ENCODE results near the gene NECTIN4. TPM values are rescaled to one million over a fixed set of nuclear protein-coding genes. Genes with fewer than 3 reads are reported as not detected.
A peak's percentile ranks its signal among the peaks of the same experiment; 100 is the strongest.

The NECTIN4 gene
- total and polyA plus RNA-seq, 2 of the 13 experiments (the other 11 are each of a cell fraction or from before 2014, with no cell fraction given) = 5.9 to 12.4 TPM

GRCh38 chr1:161082996-161083747 is 6.2 kb downstream of the NECTIN4 start (continued):
- TF ChIP-seq ARID4A (CRISPR knock-in tag; IDR thresholded peaks at IDR 0.05; ENCODE audit: borderline replicate concordance) (0 out of 2 replicates have a peak, but pooled peaks have one; percentile 6), ZFP36L1 (CRISPR knock-in tag; IDR thresholded peaks at IDR 0.05) (no peak), FOXK2 (IDR thresholded peaks at IDR 0.05) (no peak), SAP130 (CRISPR knock-in tag; IDR thresholded peaks at IDR 0.05; ENCODE audit: low read depth) (0 out of 2 replicates have a peak, but pooled peaks have one; percentile 27), CAMTA2 (CRISPR knock-in tag; IDR thresholded peaks at IDR 0.05; ENCODE audit: borderline replicate concordance) (no peak), SIN3B (IDR thresholded peaks at IDR 0.05; ENCODE audit: low read length) (no peak), NAIF1 (CRISPR knock-in tag; IDR thresholded peaks at IDR 0.05; ENCODE audit: borderline replicate concordance) (no peak), SPEN (CRISPR knock-in tag; IDR thresholded peaks at IDR 0.05; ENCODE audit: low read depth) (no peak), ZNF282 (IDR thresholded peaks at IDR 0.05; ENCODE audit: partially characterized antibody) (no peak), FOSL2 (CRISPR knock-in tag; IDR thresholded peaks at IDR 0.05) (peak; percentile 89), ZFP91 (CRISPR knock-in tag; IDR thresholded peaks at IDR 0.05; ENCODE audit: borderline replicate concordance) (no peak), CSRNP1 (CRISPR knock-in tag; IDR thresholded peaks at IDR 0.05) (no peak), MATR3 (CRISPR knock-in tag; IDR thresholded peaks at IDR 0.05) (no peak), ZNF780A (CRISPR knock-in tag; IDR thresholded peaks at IDR 0.05) (no peak), KLF9 (CRISPR knock-in tag; IDR thresholded peaks at IDR 0.05; ENCODE audit: low read depth) (no peak), ZNF556 (CRISPR knock-in tag; IDR thresholded peaks at IDR 0.05; ENCODE audit: borderline replicate concordance) (0 out of 2 replicates have a peak, but pooled peaks have one; percentile 31), TOPORS (CRISPR knock-in tag; IDR thresholded peaks at IDR 0.05) (no peak), KDM6A (CRISPR knock-in tag; IDR thresholded peaks at IDR 0.05; ENCODE audit: low read depth) (no peak), ZZZ3 (CRISPR knock-in tag; IDR thresholded peaks at IDR 0.05; ENCODE audit: borderline replicate concordance) (no peak), HOXA3 (CRISPR knock-in tag; IDR thresholded peaks at IDR 0.05) (peak; percentile 67), TBX2 (CRISPR knock-in tag; IDR thresholded peaks at IDR 0.05; ENCODE audit: borderline replicate concordance) (no peak), NFE2L2 (IDR thresholded peaks at IDR 0.05; ENCODE audit: low read length) (no peak), DNMT1 (CRISPR knock-in tag; IDR thresholded peaks at IDR 0.05) (no peak), MEIS2 (CRISPR knock-in tag; IDR thresholded peaks at IDR 0.05) (no peak), ZNF10 (CRISPR knock-in tag; IDR thresholded peaks at IDR 0.05; ENCODE audit: borderline replicate concordance, low read depth) (no peak)

All from HepG2 (cell line).